Body of pancreas (tissue), 4 donors: ENCODE data around the gene TMC1. TPM values are rescaled to one million over a fixed set of nuclear protein-coding genes. Genes with fewer than 3 reads are reported as not detected.

Experiments used
- ATAC-seq: fragments of 150-250 bp; one replicate; pipeline ENCODE4 v1.9.1; 2016
- DNase-seq, 4 donors: peaks; one replicate each; pipeline ENCODE4 v3.0.0-alpha.2; 2019
- H3K27ac ChIP-seq, 4 donors: fragments of 200-600 bp; sonication (generic); 1 replicate in 3 of 4; 2 replicates in 1 of 4; pipeline versions ENCODE4 v1.5.1 to v1.6.1; 2016 to 2019; ENCODE audit warnings: mild to moderate bottlenecking in 1 of 4, mixed read lengths in 1 of 4, moderate library complexity in 1 of 4
- H3K27me3 ChIP-seq, 2 donors: fragments of 200-600 bp; sonication (generic); one replicate each; pipeline ENCODE4 v1.6.0; 2016; ENCODE audit warnings: mild to moderate bottlenecking in 1 of 2
- H3K36me3 ChIP-seq, 2 donors: fragments of 200-600 bp; sonication (generic); replicated peaks in 1 of 2; 2 replicates each; pipeline ENCODE4 v1.5.1; 2016; ENCODE audit warnings: low read depth in 2 of 2; ENCODE audit not compliant: insufficient read depth in 1 of 2
- H3K4me1 ChIP-seq: fragments of 200-600 bp; sonication (generic); one replicate; pipeline ENCODE4 v1.6.0; 2016
- H3K4me3 ChIP-seq, 2 donors: fragments of 200-600 bp; sonication (generic); 1 replicate in 1 of 2; 2 replicates in 1 of 2; pipeline ENCODE4 v1.5.1; 2016 to 2019
- H3K9me3 ChIP-seq, 3 donors: fragments of 200-600 bp; sonication (generic); 1 replicate in 2 of 3; 2 replicates in 1 of 3; pipeline ENCODE4 v1.5.1; 2016
- POLR2A ChIP-seq, 3 donors: fragments of 450-650 bp; IDR thresholded peaks; one replicate each; pipeline ENCODE4 v1.6.1; 2016; ENCODE audit warnings: antibody characterized with exemption in 3 of 3, mild to moderate bottlenecking in 2 of 3
- WGBS, 2 donors: methylation state at CpG; one replicate each; pipeline ENCODE4 v1.1.5; 2017; 5-methylcytosine and 5-hydroxymethylcytosine counted together
- intact Hi-C: fragments of 100-400 bp; cut with DNase I; formaldehyde crosslinking; loops from one replicate; pipeline ENCODE4 v1.15.1; 2023
- total RNA-seq, 2 donors: library from RNA; depleted of rRNA; stranded (reverse); fragments of >200 nt; gene quantifications; one replicate each; pipeline ENCODE4 v1.1.0, GENCODE V29; 2016
- TF ChIP-seq, protein P1 (sequence below), 7 experiments: fragments of 450-650 bp in 4 of 7; fragments of 200-600 bp in 3 of 7; sonication (generic) in 3 of 7; IDR thresholded peaks; one replicate each; pipeline ENCODE4 v1.5.1; 2016 to 2019; ENCODE audit warnings: antibody characterized with exemption in 7 of 7

TMC1 gene
- total RNA-seq, 2 donors from 2014 or later, result not detected

DNA sequence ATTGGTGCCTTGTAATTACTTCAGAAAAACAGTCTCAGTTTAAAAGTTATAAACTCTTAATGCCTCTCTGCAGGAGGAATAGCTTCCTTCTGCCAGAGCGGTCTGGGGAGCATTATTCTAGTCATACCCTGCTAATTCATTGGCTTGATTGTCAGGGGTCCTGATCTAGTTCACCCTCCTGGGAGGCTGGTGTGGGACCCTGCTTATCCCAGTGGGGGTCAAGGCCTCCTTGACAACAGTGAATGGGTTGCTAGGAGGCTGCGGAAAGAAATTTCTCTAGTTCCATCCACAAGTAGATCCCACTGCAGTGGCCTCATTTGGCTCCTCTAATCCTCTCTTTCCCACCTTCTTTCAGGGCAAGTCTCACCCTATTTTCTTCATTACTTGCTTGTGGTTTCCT, 105.7 kb downstream of the TMC1 start:
- ATAC-seq, result no peak
- H3K36me3 ChIP-seq, result no peaks in the 10 kb centered on the region
- DNase-seq, result no peak
- H3K27me3 ChIP-seq, result no peaks in the 10 kb centered on the region
- no peak overlapping the region for H3K27ac ChIP-seq
- 93 to 98% methylated on average over 2 of the region's 2 CpGs for WGBS, 2 donors
- no peak for TF ChIP-seq POLR2A (IDR thresholded peaks at IDR 0.05)
- TF ChIP-seq, protein P1, sequence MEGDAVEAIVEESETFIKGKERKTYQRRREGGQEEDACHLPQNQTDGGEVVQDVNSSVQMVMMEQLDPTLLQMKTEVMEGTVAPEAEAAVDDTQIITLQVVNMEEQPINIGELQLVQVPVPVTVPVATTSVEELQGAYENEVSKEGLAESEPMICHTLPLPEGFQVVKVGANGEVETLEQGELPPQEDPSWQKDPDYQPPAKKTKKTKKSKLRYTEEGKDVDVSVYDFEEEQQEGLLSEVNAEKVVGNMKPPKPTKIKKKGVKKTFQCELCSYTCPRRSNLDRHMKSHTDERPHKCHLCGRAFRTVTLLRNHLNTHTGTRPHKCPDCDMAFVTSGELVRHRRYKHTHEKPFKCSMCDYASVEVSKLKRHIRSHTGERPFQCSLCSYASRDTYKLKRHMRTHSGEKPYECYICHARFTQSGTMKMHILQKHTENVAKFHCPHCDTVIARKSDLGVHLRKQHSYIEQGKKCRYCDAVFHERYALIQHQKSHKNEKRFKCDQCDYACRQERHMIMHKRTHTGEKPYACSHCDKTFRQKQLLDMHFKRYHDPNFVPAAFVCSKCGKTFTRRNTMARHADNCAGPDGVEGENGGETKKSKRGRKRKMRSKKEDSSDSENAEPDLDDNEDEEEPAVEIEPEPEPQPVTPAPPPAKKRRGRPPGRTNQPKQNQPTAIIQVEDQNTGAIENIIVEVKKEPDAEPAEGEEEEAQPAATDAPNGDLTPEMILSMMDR (IDR thresholded peaks at IDR 0.05), result no peak
- intact Hi-C loops, result no loop called here
- no peaks in the 10 kb centered on the region for H3K9me3 ChIP-seq
- no peak overlapping the region for H3K4me3 ChIP-seq
- no peaks in the 10 kb centered on the region for H3K4me1 ChIP-seq

DNA sequence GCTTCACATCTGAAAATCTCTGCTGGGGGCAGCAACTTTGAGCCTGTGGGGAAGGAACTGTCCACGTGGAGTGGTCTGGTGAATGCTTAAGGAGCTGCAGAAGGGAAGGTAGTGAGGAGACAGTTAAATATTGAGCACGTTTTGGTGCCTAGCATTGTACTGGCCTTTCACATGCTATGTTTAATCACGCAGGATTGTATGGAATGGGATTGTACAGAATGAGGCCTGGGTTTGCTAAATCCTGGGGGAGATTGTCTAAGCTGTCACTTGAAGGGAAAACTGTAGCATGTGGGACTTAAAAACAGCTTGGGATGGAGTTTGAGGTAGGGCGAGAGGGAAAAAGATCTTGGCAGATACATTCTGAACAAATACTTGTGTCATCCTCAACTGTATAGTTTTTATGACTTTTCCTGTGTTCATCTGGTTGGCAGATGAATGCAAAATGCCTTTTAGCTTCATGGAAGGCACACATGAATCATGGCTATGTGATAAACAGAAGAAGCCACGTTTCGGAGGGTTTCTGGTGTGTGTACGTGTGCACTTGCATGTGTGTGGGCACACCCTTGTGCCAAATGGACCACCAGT, 106.6 kb downstream of the TMC1 start:
- Histone ChIP-seq H3K36me3 (no peaks in the 10 kb centered on the region), H3K27ac (no peak overlapping the region), H3K27me3 (no peaks in the 10 kb centered on the region), H3K4me1 (no peaks in the 10 kb centered on the region), H3K4me3 (no peak overlapping the region), H3K9me3 (no peaks in the 10 kb centered on the region)
- TF ChIP-seq, protein P1 (IDR thresholded peaks at IDR 0.05), result no peak
- no peak for TF ChIP-seq POLR2A (IDR thresholded peaks at IDR 0.05)
- ATAC-seq (no peak), DNase-seq (no peak)
- WGBS, 2 donors, result 71 to 74% methylated on average over 7 of the region's 7 CpGs
- intact Hi-C loops, result no loop called here

DNA sequence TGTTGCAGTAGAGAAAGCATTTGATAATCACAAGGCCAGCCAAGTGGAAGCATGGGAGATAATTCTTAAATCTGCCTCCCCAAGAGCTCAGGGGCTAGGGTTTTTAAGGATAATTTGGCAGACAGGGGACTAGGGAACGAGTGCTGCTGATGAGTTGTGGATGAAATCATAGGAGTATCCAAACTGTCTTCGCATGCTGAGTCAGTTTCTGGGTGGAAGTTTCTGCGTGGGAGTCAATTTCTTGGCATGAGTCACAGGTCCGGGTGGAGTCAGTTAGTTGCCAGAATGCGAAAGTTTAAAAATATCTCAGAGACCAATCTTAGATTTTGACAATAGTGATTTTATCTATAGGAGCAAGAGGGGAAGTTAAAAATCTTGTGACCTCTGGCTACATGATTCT, 112.6 kb downstream of the TMC1 start:
- DNase-seq (no peak), ATAC-seq (no peak)
- WGBS, 2 donors, result 45 to 72% methylated on average over 5 of the region's 5 CpGs
- TF ChIP-seq POLR2A (IDR thresholded peaks at IDR 0.05), result no peak
- TF ChIP-seq, protein P1 (IDR thresholded peaks at IDR 0.05), result no peak
- intact Hi-C loops, result no loop called here
- Histone ChIP-seq H3K27me3 (no peaks in the 10 kb centered on the region), H3K27ac (no peak overlapping the region), H3K4me3 (no peak overlapping the region), H3K4me1 (no peaks in the 10 kb centered on the region), H3K36me3 (no peaks in the 10 kb centered on the region), H3K9me3 (no peaks in the 10 kb centered on the region)

DNA sequence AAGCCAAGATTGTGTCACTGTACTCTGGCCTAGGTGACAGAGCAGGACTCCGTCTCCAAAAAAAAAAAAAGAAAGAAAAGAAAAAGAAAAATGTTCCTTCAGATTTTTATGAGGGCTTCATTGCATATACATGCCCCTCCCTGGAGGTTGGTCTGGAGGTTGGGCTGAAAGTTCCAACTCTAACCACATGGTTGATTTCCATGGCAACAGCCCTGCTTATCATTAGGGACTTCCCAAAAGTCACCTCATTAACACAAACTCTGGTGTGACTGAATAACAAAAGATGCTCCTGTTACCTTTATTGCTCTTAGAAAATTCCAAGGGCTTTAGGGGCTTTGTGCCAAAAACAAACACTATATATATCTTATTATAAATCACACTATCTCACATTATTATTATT, 113.8 kb downstream of the TMC1 start:
- H3K4me3 ChIP-seq, result no peak overlapping the region
- ATAC-seq, result no peak
- H3K9me3 ChIP-seq, result no peaks in the 10 kb centered on the region
- no peaks in the 10 kb centered on the region for H3K36me3 ChIP-seq
- no peaks in the 10 kb centered on the region for H3K27me3 ChIP-seq
- 63% methylated on average over 1 of the region's 1 CpG for WGBS, 2 donors
- no peak for DNase-seq
- H3K27ac ChIP-seq, result no peak overlapping the region
- H3K4me1 ChIP-seq, result no peaks in the 10 kb centered on the region
- intact Hi-C loops, result no loop called here
- TF ChIP-seq, protein P1 (IDR thresholded peaks at IDR 0.05), result no peak
- TF ChIP-seq POLR2A (IDR thresholded peaks at IDR 0.05), result no peak

DNA sequence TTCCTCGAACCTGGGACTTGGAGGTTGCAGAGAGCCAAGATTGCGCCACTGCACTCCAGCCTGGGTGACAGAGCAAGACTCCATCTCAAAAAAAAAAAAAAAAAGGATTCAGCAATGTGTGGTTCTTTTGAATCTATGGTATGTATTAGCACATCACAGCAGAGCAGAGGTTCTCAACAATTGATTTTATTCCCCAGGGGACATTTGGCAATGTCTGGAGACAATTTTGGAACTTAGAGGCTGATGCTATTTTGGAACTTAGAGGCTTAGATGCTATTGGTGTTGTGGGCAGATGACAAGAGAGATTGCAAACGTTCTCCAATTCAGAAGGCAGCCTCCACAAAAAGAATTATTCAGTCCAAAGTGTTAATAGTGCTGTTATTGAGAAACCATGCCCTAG, 115.2 kb downstream of the TMC1 start:
- H3K27ac ChIP-seq, result no peak overlapping the region
- DNase-seq (no peak), ATAC-seq (no peak)
- H3K4me3 ChIP-seq, result no peak overlapping the region
- WGBS, 2 donors, result 39 to 59% methylated on average over 3 of the region's 3 CpGs
- intact Hi-C loops, result no loop called here
- no peaks in the 10 kb centered on the region for H3K9me3 ChIP-seq
- no peaks in the 10 kb centered on the region for H3K4me1 ChIP-seq
- no peaks in the 10 kb centered on the region for H3K36me3 ChIP-seq
- no peaks in the 10 kb centered on the region for H3K27me3 ChIP-seq
- TF ChIP-seq, protein P1 (IDR thresholded peaks at IDR 0.05), result no peak
- no peak for TF ChIP-seq POLR2A (IDR thresholded peaks at IDR 0.05)
